HUDEP-2 (cell line): ENCODE data around the gene FAM149B1.
A peak's percentile ranks its signal among the peaks of the same experiment; 100 is the strongest.

Experiments used
- DNase-seq, 76 experiments: peaks; one replicate each; lab custom pipeline; 2025; ENCODE audit not compliant: unreplicated experiment in 76 of 76; lab: John Stamatoyannopoulos, UW

The FAM149B1 gene

GRCh38 chr10:73263693-73264347 lies 95.9 kb downstream of the FAM149B1 start:
- peak in 3 of 76 experiments; percentile 7 to 21 (median 16) for DNase-seq

- DNase-seq = no peak
These were observed 96.5 kb downstream of the FAM149B1 start for GRCh38 chr10:73264423-73264822.

DNA sequence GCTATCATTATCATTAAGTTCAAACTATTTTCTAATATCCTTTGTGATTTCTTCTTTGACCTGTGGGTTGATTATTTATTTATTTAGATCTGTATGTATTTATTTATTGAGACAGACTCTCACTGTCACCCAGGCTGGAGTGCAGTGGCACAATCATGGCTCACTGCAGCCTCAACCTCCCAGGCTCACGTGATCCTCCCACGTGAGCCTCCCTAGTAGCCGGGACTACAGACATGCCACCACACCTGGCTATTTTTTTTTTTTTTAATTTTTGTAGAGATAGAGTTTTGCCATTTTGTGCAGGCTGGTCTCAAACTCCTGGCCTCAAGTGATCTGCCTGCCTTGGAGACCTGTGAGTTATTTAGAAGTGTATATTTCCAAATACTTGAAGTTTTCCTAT lies 113.2 kb downstream of the FAM149B1 start:
- no peak for DNase-seq

- DNase-seq = no peak
These were observed 119.5 kb downstream of the FAM149B1 start for GRCh38 chr10:73287441-73287840.

GRCh38 chr10:73289958-73290357 lies 122.0 kb downstream of the FAM149B1 start:
- DNase-seq = no peak

DNA sequence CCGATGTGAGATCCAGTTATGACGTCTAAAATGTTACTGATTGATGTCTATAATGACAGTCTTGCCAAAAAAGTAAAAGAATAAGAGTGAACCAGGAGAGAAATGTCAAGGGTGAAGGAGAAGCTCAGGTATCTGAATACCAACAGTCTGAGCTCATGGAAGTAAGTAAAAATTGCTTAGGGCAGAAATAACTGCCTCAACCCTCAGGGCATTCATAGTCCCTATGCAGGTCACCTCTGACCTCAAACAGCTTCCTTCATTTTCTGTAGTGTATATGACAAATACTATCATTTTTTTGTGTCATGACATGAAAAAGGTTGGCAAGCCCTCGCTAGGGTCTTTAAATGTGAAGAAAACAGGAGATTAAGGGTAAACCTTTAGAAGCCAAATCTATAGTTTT lies 125.5 kb downstream of the FAM149B1 start:
- DNase-seq = no peak
